Myocyte (in vitro differentiated cells): ENCODE results near the gene SNORC. TPM values are rescaled to one million over a fixed set of nuclear protein-coding genes. Genes with fewer than 3 reads are reported as not detected.

Experiments used
- DNase-seq: peaks from one replicate; pipeline ENCODE4 v3.0.0-alpha.2; 2012; ENCODE audit warnings: low read depth
- total RNA-seq: library from RNA; depleted of rRNA; stranded (reverse); fragments of >200 nt; gene quantifications from 2 replicates; pipeline ENCODE4 v1.2.3, GENCODE V29; 2014

Gene SNORC
- total RNA-seq, 1 donor from 2014 or later = 2.6 TPM

DNA sequence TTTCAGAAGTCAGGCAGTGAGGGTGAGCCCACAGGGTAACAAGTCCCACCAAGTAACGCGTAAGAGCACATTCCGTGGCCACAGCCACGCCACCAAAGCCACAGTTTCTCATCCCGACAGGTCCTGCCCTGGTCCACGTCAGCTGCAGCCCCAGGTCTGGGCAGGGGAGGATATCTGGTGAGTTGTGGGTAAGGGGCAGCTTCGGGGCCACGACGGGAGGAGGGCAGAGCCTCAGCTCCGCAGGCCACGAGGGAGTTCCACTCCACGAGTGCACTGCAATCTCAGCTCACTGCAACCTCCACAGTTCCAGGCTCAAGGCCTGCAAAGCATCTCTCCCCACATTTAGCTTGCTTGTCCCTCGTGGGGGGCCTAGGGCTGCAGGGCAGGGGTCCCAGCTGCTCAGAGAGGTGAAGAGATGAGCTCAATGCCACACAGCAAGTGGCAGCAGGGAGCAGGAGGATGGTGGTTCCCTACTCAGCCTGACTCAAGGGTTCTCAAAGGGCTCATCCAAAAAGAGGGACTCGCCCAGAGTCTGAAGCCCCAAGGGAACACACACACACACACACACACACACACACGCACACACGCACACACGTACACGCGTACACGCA is 12.5 kb downstream of the SNORC start:
- no peak for DNase-seq

DNA sequence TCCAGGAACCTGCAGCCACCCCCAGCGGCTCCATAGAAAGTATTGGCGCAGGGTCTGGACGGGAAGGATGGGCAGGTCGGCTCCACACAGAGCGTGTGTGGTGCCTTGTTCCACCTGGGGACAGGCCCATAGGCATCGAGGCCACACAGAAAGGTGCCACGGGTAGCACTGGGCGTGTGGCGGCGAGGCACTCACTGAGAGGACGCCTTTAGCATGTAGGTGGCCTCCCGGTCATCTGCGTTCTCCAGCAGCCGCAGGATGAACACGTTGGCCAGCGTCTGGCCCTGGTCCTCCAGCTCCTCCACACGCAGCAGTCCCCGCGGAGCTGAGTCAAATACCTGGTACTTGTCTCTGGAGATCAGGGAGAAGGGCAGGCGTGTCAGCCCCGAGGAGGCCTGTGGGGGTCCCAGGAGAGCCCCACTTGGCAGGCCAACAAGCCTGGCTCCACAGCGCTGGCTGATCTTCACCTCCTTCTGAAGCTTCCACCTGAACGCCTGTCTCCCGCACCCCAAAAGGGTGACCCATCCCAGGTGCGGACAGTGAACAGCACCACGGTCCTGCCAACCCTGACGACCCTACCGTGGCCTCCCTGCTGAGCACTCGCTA is 13.2 kb downstream of the SNORC start:
- DNase-seq = no peak

DNA sequence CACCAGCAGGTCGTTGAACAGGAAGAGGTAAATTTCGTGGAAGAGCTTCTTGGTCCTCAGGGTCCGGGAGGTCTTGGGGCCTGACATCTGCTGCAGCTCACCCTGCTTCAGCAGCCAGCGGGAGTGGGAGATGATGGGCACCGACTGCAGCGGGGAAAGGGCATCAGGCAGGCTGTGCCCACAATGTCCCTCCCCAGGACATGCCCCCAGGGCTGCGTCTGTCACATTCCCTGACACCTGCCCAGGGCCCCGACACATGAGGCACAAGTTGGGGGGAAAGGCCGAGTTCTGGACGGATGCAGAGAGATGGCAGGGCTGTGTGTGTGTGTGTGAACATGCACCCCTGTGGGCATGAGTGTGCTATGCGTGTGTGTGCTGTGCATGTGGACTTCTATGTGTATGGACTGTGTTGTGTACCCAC is 13.9 kb downstream of the SNORC start:
- DNase-seq = no peak

DNA sequence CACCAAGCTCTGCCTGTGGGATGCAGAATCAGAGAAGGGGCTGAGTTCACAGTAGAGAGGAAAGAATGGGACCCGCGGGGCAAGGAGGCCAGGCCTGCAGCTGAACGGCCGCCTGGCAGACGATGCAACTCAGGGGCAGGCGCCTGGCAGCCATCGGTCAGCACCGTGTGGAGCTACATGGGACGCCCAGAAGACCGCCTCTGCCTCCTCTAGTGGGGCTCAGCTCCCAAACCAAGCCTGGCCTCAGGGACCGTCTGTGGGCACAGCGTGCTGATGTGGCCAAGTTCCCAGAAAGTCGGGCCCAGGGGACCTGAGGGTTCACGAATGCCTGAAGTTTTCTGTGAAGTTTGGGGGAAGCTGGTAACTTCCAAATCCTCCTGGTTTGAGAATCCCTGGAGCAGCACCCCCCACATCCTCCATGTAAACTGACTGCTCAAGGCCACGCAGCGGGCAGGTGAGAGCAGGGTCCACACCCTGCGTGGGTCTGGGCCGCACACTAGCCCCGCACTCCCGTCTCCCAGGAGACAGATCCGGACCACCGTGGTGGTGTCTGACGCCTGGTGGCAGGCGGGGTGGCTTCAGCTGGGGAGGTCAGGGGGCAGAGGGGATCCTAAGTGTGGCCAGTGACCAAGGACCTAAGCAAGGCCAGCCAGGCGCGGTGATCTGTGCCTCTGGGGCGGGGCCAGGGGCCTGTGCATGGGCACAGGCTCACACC is 14.6 kb downstream of the SNORC start:
- DNase-seq = no peak

DNA sequence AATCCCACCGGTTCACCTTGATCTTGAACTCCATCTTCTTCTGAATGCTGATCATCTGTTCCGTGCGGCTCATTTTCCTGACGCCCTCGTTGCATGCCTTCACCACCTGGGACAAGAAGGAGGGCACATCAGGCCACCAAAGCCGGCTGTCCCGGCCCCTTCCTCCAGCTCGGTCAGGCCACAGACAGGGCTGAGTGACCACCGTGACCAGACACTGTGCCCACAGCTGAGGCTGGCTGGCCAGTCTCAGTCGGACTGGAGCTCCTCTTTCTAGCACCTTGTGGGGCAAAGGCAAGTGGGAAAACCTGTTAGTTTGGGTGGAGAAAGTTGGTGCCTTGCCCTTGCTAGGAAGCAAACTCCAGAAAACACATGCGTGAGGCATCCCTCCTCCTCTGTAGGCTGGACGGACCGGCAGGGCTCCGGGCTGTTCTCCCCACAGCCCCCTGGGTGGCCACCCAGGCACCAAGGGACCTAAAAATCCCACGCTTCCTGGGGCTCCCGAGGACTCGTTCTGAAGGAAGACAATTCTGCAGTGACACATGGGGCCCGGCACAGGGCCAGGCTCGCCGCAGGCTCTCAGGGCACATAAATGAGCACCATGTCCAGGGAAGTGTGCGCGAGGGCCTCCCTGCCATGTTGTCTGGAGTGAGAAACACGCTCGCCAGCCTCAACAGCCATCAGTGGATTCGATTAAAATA is 15.3 kb downstream of the SNORC start:
- DNase-seq = no peak

DNA sequence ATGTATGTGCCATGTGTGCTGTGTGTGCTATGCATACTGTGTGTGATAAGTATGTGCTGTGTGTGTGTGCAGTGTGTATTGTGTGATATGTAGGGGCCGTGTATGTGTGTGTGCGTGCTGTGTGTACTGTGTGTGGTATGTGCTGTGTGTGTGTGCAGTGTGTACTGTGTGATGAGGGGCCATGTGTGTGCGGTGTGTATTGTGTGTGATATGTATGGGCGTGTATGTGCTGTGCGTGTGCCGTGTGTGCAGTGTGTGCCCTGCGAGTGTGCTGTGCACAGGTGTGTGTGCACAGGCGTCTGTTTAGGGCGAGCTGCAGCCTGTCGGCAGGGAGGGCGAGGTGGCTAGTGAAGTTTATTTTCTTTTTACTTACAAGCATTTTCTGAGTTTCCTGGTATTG is 16.1 kb downstream of the SNORC start:
- DNase-seq = no peak

DNA sequence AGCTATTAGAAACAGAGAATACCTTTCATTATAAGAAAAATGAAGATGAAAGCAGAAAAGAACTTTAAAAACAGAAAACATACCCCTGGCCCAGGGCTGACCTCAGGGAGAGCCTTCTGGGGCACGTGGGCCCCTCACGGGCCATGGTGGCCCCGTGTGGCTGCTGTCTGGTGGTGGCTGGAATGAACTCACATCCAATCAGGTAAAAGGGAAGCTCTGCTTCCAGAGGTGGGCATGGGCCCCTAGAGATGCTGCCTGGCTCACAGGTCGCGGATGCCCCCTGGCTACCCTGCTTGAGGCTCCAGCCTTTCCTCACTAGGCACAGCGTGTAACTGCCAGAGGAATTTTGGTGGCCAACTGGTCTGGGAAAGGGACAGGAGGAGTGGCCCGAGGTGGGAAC is 16.6 kb downstream of the SNORC start:
- no peak for DNase-seq

DNA sequence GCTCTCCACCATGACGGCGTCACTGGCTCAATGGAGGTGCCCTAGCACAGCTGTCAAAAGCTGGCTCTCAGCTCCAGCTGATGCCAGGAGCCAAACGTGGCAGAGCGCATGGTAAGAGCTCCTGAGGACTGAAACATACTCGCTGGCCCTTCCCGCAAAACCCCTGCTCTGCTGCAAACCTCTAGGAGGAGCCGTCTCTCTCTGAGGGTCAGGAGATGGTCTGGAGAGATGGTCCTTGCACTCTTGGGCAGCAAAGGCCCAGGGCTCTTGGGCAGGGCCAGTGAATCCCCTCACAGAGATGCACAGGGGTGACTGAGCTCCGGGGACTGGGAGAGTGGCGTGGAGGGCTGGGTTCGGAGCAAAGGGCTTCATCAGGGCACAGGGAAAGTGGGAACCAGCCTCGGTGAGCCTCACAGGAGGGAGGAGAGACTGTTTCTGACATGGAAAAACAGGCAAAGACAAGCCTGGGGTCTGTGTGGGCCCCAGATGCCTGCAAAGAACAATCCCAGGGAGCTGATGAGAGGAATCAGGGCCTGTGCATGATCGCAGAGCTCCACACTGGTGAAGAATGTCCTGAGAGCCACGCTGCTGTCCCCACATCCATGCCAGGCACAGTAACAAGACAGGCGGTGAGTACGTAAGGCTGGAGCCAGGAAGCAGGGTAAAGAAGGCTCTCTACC is 17.2 kb downstream of the SNORC start:
- peak; percentile 7 for DNase-seq

DNA sequence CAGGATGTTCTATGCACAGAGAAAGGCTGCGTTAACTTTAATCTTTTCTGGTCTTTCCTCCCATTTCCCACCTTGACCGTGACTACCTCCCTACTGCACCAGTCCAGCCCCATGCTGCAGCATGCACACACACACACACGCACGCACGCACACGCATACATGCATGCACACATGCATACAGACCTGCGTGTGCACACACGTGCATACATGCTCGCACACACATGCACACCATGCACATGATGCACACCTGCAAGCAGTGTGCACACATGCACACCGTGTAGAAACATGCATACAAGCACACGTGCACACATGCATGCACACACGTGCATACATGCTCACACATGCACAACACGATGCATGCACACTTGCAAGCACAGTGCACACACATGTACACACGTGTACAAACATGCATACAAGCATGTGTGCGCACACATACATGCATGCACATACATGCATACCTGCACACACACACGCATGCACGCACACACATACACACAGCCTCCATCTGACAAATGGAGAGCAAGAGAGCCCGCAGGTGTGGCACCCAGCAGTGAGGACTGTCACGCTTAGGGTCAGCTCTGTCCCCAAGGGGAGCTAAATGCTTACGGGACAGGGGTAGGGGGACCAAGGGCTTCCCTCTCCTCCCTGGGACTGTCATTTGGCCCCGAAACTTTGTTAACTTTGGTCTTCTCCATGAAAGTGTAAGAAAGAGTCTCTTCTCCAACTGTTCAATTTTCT is 18.2 kb downstream of the SNORC start:
- DNase-seq = no peak

DNA sequence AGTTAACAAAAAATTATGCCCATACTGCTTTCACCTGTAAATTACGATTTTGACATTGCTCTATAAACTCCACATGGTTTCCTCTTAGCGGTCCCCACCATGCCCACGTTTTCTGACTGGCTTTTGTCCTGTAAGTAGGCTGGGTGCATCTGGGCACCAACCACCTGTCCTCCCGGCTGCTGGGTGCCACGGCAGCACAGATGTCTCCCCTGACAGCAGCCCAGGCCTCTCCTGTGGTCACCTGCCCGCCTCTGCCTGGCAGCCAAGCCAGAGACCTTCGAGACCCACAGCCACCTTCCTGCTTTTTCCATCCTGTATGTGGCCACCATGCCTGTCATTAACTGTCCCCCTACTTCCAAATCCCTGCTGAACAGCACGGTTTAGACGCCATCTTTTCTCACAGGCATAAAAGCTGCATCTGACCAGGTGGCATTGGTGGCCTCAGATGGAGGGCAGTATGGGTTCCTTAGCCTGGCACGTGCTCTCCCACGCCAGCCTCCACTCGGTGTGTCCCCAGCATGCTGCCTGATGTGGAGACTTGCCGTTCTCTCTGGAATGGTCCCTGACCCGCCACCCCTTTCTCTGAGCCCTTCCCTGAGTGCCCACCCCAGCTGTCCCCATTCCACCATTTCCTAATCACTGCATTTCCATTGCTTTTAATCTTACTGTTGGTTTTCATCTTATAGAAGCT is 18.9 kb downstream of the SNORC start:
- no peak for DNase-seq

DNA sequence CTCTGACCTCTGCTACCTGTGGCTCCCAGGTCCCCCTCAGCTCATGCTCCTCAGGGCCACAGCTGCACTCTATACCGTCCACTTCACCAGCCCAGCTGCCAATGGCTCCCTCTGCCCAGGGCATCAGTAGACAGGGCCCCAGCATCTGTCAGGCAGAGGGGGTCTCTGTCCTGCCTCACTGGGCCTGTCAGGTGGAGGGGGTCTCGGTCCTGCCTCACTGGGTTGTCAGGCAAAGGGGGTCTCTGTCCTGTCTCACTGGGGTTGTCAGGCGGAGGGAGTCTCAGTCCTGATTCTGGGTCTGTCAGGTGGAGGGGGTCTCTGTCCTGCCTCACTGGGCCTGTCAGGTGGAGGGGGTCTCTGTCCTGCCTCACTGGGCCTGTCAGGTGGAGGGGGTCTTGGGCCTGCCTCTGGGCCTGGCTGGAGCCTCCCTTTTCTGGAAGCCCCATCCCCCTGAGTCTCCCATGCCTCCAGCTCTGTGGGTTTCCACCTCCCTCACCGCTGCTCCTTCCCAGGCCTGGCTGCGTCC is 19.9 kb downstream of the SNORC start:
- no peak for DNase-seq

DNA sequence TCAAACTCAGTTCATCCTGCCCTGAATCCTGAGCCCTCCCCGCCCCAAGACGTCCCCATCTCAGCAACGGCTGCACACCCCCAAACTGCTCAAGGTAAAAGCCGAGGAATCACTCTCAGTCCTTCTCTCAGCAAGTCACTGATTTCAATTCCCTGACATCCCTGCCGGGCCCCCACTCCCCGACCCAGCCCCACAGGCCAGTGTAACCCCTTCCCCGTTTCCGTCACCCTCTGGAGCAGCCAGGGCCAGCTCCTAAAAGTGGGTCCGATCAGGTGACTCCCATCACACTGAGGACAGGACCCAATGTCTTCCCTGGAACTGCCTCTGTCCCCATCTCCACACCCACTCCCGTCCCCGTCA is 20.5 kb downstream of the SNORC start:
- DNase-seq = no peak

DNA sequence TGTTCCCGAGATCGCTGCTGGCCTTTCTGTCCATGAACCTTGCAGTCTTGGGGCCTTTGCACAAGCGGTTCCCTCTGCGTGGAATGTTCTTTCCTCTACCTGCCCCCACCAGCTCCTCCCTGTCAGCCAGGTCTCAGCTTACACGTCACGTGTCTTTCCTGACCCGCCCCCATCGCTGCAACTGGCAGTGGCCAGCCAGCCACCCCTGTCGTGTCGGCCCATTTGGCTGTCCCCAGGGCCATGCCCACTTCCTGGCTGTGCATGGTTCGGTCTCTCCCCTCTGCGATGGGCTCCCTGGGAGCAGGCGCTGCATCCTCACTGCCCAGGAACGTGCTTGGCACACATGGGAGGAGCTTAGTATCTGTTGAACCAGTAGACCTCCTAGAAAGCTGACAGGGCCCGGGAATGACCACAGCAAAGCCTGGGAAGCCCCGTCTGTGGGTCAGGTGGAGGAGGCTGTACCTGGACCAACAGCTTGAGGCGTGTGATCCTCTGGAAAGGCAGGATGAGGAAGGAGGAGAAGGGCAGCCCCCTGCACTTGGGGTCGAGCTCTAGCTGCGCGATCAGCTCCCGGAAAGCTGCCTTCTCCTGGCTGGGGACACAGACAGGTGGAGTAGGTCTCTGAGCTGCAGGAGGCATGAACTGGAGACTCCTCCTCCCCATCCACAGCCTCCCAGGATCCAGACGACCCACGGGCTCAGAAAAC is 21.0 kb downstream of the SNORC start:
- DNase-seq = peak; percentile 9

DNA sequence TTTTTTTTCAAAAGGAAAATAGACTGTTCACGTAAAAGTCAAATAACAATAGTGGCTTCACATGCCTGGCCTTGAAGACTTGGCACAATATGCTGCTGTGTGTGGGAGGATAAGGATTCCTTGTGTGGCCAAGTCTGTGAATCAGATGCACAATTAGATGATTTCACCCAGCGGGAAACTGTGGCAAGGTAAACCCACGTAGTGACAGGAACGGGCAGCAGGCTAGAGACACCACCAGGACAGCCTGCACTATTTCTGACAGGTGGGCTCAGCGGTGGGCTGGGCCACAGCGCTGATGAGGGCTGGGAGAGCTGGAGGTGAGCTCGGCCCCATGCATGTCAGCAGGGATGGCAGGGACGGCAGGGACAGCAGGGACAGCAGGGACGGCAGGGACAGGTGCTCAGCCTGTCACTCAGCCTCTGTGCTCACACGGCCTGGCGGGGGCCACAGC is 21.6 kb downstream of the SNORC start:
- peak; percentile 39 for DNase-seq

DNA sequence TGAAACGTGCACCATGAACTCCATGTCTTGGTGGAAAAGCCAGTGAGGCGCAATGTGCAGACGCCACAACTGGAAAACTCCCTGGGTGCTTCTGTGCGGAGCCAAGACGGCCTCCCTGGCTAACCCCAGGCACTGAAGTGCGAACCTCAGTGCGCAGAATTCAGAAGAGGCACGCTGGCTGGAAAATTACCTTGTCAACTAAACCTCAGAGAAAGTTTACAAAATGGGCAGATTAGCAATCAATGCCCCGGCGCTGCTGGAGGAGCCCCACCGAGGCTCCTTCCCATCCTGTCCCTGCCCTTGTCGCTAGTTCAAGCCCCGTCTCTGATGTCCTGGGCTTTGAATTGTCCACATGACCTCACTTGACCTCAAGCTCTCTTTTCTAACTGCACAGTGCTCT is 22.2 kb downstream of the SNORC start:
- no peak for DNase-seq

DNA sequence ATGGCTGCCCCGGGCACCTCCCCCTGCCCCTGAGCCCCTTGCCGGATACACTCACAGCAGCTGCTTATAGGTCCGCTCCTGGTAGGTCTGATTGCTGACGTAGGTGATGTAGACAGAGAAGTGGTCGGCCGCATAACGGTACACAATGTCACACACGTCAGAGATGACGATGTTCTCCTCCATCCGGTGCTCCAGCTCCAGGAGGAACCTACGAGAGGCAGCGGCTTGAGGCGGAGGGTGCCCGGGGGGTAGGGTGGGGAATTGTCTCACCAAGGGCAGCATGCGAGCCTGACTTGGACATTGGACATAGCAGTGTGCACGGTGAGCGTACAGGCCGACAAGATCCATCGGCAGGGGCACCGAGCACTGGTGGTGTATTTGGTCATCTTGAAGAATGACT is 22.8 kb downstream of the SNORC start:
- no peak for DNase-seq

DNA sequence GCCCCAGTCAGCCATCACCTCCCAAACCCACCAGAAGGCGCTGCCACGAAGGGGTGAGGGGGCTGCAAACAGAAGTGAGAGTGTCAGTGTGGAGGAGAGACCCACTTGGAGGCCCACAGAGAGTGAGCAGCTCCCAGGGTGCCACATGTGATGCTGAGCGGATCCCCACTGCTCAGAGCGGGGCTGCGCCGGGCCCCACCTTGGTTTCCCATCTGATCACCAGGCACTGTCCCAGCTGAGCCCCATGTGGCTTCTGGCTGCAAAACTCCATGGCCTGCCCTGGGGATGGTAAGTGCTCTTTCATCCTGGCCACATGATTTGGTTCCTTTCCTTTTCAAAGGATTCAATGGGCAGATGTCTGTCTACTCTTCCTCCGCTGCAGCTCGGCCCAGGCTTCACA is 23.8 kb downstream of the SNORC start:
- no peak for DNase-seq

DNA sequence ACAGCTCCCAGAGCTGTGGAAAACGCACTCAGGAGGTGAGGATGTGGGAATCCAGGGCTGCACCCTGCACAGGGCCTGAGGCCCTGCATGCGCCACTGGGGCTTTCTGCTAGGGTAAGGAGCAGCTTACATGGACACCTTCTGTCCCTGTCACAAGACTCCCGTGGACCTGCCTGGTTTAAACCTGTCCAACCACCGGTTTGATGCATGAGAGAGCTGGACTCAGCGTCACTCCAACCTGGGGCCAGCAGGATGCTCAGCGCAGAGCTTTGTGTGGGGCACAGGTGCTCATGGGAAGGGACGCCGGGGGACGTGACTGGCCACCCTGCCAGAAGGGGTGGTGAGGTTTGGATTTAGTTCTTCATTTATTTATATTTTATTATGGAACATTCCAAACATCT is 24.2 kb downstream of the SNORC start:
- no peak for DNase-seq

DNA sequence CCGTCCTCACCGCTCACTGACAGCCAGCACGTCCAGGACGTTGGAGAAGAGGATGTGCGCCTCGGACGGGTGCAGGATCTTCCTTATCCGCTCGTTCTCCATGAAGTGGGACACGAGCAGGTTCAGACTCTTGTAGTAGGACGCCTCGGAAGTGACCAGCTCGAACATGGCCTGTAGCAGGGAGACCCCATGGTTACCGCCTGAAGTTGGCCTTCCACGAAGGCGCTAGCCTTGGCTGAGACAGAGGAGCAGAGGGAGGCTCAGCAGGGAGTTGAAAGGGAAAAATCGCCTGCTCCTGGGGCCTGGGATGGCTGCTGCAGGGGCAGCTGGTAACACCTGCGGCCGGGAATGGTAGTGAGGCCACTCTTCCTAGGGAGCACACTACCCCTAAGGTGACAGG is 24.7 kb downstream of the SNORC start:
- no peak for DNase-seq
